Liver (tissue), 9 donors: ENCODE measurements around the gene ACVR2B. TPM values are rescaled to one million over a fixed set of nuclear protein-coding genes. Genes with fewer than 3 reads are reported as not detected.

Experiments used
- DNase-seq: peaks from one replicate; pipeline ENCODE4 v3.0.0-alpha.2; 2017; ENCODE audit warnings: low spot score
- H3K27ac ChIP-seq, 2 donors: one replicate each; pipeline ENCODE4 v1.7.0; 2013; ENCODE audit warnings: inconsistent platforms in 2 of 2, low read length in 2 of 2, control low read depth in 1 of 2, low read depth in 1 of 2, mild to moderate bottlenecking in 1 of 2
- H3K27me3 ChIP-seq, 4 donors: one replicate each; pipeline versions ENCODE4 v1.6.1 to v1.7.0; 2013; ENCODE audit warnings: low read length in 3 of 4, inconsistent platforms in 1 of 4, mild to moderate bottlenecking in 1 of 4, moderate library complexity in 1 of 4; ENCODE audit not compliant: control insufficient read depth in 4 of 4, insufficient read depth in 4 of 4
- H3K36me3 ChIP-seq, 4 donors: one replicate each; pipeline versions ENCODE4 v1.6.1 to v1.7.0; 2013; ENCODE audit warnings: low read length in 3 of 4, mild to moderate bottlenecking in 3 of 4, low read depth in 1 of 4, moderate library complexity in 1 of 4; ENCODE audit not compliant: control insufficient read depth in 4 of 4, insufficient read depth in 3 of 4
- H3K4me1 ChIP-seq, 4 donors: one replicate each; pipeline versions ENCODE4 v1.6.1 to v1.7.0; 2013; ENCODE audit warnings: low read length in 3 of 4, mild to moderate bottlenecking in 3 of 4, moderate library complexity in 1 of 4; ENCODE audit not compliant: control insufficient read depth in 4 of 4, insufficient read depth in 4 of 4
- H3K4me3 ChIP-seq, 3 donors: one replicate each; pipeline versions ENCODE4 v1.6.1 to v1.7.0; 2013; ENCODE audit warnings: low read length in 3 of 3, control low read depth in 1 of 3, low read depth in 1 of 3, mild to moderate bottlenecking in 1 of 3
- H3K9ac ChIP-seq, 2 donors: one replicate each; pipeline ENCODE4 v1.7.0; 2013; ENCODE audit warnings: low read length in 2 of 2, mild to moderate bottlenecking in 2 of 2, moderate library complexity in 2 of 2, control low read depth in 1 of 2, low read depth in 1 of 2
- H3K9me3 ChIP-seq, 4 donors: one replicate each; pipeline versions ENCODE4 v1.6.1 to v1.7.0; 2013; ENCODE audit warnings: low read length in 3 of 4; ENCODE audit not compliant: control insufficient read depth in 4 of 4
- EGR1 ChIP-seq, 2 donors: IDR thresholded peaks; 2 replicates each; pipeline ENCODE4 v1.6.1; 2016 to 2018; ENCODE audit warnings: antibody characterized with exemption in 2 of 2, low read depth in 2 of 2
- FOXA1 ChIP-seq: IDR thresholded peaks from 2 replicates; pipeline ENCODE4 v1.6.1; 2016; ENCODE audit warnings: antibody characterized with exemption
- FOXA2 ChIP-seq: IDR thresholded peaks from 2 replicates; pipeline ENCODE4 v1.6.1; 2016; ENCODE audit warnings: antibody characterized with exemption
- GABPA ChIP-seq, 2 donors: IDR thresholded peaks in 1 of 2; conservative IDR thresholded peaks in 1 of 2; 2 replicates each; pipeline ENCODE4 v1.6.1; 2016; ENCODE audit warnings: antibody characterized with exemption in 2 of 2, mild to moderate bottlenecking in 1 of 2, moderate library complexity in 1 of 2
- HNF4A ChIP-seq, 2 donors: conservative IDR thresholded peaks; 2 replicates each; pipeline ENCODE4 v1.6.1; 2016; ENCODE audit warnings: antibody characterized with exemption in 2 of 2, mild to moderate bottlenecking in 2 of 2
- HNF4G ChIP-seq: IDR thresholded peaks from 2 replicates; pipeline ENCODE4 v1.6.1; 2016; ENCODE audit warnings: antibody characterized with exemption
- JUND ChIP-seq, 2 donors: IDR thresholded peaks; 2 replicates each; pipeline ENCODE4 v1.6.1; 2016; ENCODE audit warnings: antibody characterized with exemption in 2 of 2
- NR2F2 ChIP-seq: IDR thresholded peaks from 2 replicates; pipeline ENCODE4 v1.6.1; 2016; ENCODE audit warnings: antibody characterized with exemption
- RAD21 ChIP-seq, 2 donors: IDR thresholded peaks; 2 replicates each; pipeline ENCODE4 v1.6.1; 2016; ENCODE audit warnings: antibody characterized with exemption in 2 of 2, mild to moderate bottlenecking in 2 of 2
- RXRA ChIP-seq, 2 donors: IDR thresholded peaks; 2 replicates each; pipeline ENCODE4 v1.6.1; 2017 to 2018; ENCODE audit warnings: antibody characterized with exemption in 2 of 2, mild to moderate bottlenecking in 1 of 2
- SP1 ChIP-seq: IDR thresholded peaks from 2 replicates; pipeline ENCODE4 v1.6.1; 2018; ENCODE audit warnings: antibody characterized with exemption, mild to moderate bottlenecking
- TAF1 ChIP-seq: conservative IDR thresholded peaks from 2 replicates; pipeline ENCODE4 v1.6.1; 2016; ENCODE audit warnings: antibody characterized with exemption, mild to moderate bottlenecking
- YY1 ChIP-seq: IDR thresholded peaks from 2 replicates; pipeline ENCODE4 v1.6.1; 2016; ENCODE audit warnings: antibody characterized with exemption, mild to moderate bottlenecking
- WGBS: extraction: QIAGEN DNeasy Blood & Tissue Kit; methylation state at CpG from one replicate; pipeline ENCODE4 v1.1.7; 2013; 5-methylcytosine and 5-hydroxymethylcytosine counted together
- polyA plus RNA-seq, 2 donors: library from polyadenylated mRNA; stranded (reverse) in 1 of 2; unstranded in 1 of 2; fragments of 200-250 nt in 1 of 2; fragments of >200 nt in 1 of 2; fragmentation: Nextera tagmentation in 1 of 2; extraction: Ambion mirVana in 1 of 2; gene quantifications; one replicate each; pipeline versions ENCODE4 v1.2.1 to v1.2.3, GENCODE V29; 2013 to 2015
- total RNA-seq, 2 donors: library from RNA; depleted of rRNA; stranded (reverse); fragments of >200 nt; gene quantifications; one replicate each; pipeline ENCODE4 v1.2.3, GENCODE V29; 2014
- TF ChIP-seq, protein P1 (sequence below): IDR thresholded peaks from 2 replicates; pipeline ENCODE4 v1.6.1; 2016; ENCODE audit warnings: antibody characterized with exemption
- TF ChIP-seq, protein P2 (sequence below): fragments of 150-350 bp; IDR thresholded peaks from 2 replicates; pipeline ENCODE4 v1.5.1; 2017; ENCODE audit warnings: improper control_type of control experiment, low read depth, low read length; ENCODE audit not compliant: missing input control
- TF ChIP-seq, protein P3 (sequence below): IDR thresholded peaks from 2 replicates; pipeline ENCODE4 v1.6.1; 2016; ENCODE audit warnings: antibody characterized with exemption
- TF ChIP-seq, protein P4 (sequence below): IDR thresholded peaks from 2 replicates; pipeline ENCODE4 v1.6.1; 2016; ENCODE audit warnings: antibody characterized with exemption, mild to moderate bottlenecking
- TF ChIP-seq, protein P5 (sequence below): IDR thresholded peaks from 2 replicates; pipeline ENCODE4 v1.6.1; 2016; ENCODE audit warnings: antibody characterized with exemption
- donor health status: healthy.
- donor health status: healthy.
- donor health status: healthy.
- donor health status: healthy.
- donor health status: healthy.

ACVR2B gene
- total and polyA plus RNA-seq, 4 donors = 1.2 to 7.4 (median 4.7) TPM

DNA sequence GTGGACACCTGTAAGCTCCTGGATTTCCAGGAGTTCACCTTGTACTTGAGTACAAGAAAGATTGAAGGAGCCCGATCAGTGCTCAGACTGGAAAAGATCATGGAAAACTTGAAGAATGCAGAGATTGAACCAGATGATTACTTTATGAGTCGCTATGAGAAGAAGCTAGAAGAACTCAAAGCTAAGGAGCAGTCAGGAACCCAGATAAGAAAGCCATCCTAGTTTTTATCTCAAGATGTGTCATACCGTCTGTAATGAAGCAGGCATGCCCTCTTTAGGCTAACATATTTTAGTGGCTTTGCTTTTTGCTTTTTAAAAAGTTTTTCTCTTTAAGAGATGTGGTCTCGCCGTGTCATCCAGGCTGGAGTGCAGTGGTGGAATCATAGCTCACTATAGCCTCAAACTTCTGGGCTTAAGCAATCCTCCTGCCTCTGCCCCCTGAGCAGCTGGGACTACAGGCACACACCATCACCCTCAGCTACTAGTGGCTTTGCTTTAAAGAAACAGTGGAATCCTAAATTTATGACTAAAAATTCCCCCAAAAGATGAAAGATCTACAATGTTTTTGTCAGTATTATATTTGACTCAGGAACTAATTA, 70.5 kb downstream of the ACVR2B start:
- H3K4me1 ChIP-seq = no peaks in the 10 kb centered on the region
- TF ChIP-seq RXRA (IDR thresholded peaks at IDR 0.05) (no peak), NR2F2 (no peak), HNF4A (conservative IDR thresholded peaks at IDR 0.05) (no peak), EGR1 (IDR thresholded peaks at IDR 0.05; ENCODE audit: low read depth in 2 of 2) (no peak), TAF1 (no peak), GABPA (IDR thresholded peaks at IDR 0.05 in 1 of 2, conservative IDR thresholded peaks at IDR 0.05 in 1 of 2) (no peak), JUND (IDR thresholded peaks at IDR 0.05) (no peak), YY1 (no peak), SP1 (no peak), FOXA2 (no peak), FOXA1 (no peak)
- TF ChIP-seq, protein P1, sequence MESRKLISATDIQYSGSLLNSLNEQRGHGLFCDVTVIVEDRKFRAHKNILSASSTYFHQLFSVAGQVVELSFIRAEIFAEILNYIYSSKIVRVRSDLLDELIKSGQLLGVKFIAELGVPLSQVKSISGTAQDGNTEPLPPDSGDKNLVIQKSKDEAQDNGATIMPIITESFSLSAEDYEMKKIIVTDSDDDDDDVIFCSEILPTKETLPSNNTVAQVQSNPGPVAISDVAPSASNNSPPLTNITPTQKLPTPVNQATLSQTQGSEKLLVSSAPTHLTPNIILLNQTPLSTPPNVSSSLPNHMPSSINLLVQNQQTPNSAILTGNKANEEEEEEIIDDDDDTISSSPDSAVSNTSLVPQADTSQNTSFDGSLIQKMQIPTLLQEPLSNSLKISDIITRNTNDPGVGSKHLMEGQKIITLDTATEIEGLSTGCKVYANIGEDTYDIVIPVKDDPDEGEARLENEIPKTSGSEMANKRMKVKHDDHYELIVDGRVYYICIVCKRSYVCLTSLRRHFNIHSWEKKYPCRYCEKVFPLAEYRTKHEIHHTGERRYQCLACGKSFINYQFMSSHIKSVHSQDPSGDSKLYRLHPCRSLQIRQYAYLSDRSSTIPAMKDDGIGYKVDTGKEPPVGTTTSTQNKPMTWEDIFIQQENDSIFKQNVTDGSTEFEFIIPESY = no peak
- TF ChIP-seq, protein P2, sequence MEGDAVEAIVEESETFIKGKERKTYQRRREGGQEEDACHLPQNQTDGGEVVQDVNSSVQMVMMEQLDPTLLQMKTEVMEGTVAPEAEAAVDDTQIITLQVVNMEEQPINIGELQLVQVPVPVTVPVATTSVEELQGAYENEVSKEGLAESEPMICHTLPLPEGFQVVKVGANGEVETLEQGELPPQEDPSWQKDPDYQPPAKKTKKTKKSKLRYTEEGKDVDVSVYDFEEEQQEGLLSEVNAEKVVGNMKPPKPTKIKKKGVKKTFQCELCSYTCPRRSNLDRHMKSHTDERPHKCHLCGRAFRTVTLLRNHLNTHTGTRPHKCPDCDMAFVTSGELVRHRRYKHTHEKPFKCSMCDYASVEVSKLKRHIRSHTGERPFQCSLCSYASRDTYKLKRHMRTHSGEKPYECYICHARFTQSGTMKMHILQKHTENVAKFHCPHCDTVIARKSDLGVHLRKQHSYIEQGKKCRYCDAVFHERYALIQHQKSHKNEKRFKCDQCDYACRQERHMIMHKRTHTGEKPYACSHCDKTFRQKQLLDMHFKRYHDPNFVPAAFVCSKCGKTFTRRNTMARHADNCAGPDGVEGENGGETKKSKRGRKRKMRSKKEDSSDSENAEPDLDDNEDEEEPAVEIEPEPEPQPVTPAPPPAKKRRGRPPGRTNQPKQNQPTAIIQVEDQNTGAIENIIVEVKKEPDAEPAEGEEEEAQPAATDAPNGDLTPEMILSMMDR = no peak
- TF ChIP-seq, protein P3, sequence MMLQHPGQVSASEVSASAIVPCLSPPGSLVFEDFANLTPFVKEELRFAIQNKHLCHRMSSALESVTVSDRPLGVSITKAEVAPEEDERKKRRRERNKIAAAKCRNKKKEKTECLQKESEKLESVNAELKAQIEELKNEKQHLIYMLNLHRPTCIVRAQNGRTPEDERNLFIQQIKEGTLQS = no peak
- no peak overlapping the region for H3K9ac ChIP-seq
- DNase-seq = no peak
- no peaks in the 10 kb centered on the region for H3K9me3 ChIP-seq
- WGBS = 98% methylated on average over 5 of the region's 5 CpGs
- no peaks in the 10 kb centered on the region for H3K27me3 ChIP-seq
- H3K27ac ChIP-seq = no peak overlapping the region
- H3K36me3 ChIP-seq = peaks cover 0 to 7% (median 3%) of the 10 kb centered on the region in 4 donors
- no peak overlapping the region for H3K4me3 ChIP-seq

DNA sequence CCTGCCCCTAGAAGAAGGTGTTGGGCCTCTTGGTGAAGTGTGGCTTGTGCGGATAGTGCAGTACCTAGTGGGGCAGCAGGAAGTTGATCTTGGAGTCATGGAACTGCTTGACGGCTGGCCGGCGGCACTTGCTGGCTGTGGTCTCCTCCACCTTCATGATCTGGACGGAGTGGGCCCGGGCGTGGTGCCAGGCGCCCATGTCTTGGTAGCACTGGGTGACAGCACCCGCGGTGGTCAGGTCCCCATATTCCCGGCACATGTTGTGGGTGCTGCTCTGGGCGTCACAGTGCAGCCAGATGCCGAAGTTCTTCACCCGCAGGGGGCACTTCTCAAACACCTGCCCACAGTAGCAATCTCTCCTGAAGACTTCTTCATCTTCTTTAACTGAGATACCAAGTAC, 73.1 kb downstream of the ACVR2B start:
- DNase-seq = no peak
- no peaks in the 10 kb centered on the region for H3K4me1 ChIP-seq
- H3K4me3 ChIP-seq = no peak overlapping the region
- H3K9ac ChIP-seq = no peak overlapping the region
- no peak overlapping the region for H3K27ac ChIP-seq
- TF ChIP-seq, protein P4, sequence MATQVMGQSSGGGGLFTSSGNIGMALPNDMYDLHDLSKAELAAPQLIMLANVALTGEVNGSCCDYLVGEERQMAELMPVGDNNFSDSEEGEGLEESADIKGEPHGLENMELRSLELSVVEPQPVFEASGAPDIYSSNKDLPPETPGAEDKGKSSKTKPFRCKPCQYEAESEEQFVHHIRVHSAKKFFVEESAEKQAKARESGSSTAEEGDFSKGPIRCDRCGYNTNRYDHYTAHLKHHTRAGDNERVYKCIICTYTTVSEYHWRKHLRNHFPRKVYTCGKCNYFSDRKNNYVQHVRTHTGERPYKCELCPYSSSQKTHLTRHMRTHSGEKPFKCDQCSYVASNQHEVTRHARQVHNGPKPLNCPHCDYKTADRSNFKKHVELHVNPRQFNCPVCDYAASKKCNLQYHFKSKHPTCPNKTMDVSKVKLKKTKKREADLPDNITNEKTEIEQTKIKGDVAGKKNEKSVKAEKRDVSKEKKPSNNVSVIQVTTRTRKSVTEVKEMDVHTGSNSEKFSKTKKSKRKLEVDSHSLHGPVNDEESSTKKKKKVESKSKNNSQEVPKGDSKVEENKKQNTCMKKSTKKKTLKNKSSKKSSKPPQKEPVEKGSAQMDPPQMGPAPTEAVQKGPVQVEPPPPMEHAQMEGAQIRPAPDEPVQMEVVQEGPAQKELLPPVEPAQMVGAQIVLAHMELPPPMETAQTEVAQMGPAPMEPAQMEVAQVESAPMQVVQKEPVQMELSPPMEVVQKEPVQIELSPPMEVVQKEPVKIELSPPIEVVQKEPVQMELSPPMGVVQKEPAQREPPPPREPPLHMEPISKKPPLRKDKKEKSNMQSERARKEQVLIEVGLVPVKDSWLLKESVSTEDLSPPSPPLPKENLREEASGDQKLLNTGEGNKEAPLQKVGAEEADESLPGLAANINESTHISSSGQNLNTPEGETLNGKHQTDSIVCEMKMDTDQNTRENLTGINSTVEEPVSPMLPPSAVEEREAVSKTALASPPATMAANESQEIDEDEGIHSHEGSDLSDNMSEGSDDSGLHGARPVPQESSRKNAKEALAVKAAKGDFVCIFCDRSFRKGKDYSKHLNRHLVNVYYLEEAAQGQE = no peak
- TF ChIP-seq, protein P5, sequence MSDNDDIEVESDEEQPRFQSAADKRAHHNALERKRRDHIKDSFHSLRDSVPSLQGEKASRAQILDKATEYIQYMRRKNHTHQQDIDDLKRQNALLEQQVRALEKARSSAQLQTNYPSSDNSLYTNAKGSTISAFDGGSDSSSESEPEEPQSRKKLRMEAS = no peak
- TF ChIP-seq, protein P2 = no peak
- TF ChIP-seq, protein P1 = no peak
- TF ChIP-seq HNF4G = no peak
- TF ChIP-seq HNF4A (conservative IDR thresholded peaks at IDR 0.05) = no peak
- no peak for TF ChIP-seq FOXA2
- no peak for TF ChIP-seq RXRA (IDR thresholded peaks at IDR 0.05)
- no peak for TF ChIP-seq RAD21 (IDR thresholded peaks at IDR 0.05)
- no peak for TF ChIP-seq GABPA (IDR thresholded peaks at IDR 0.05 in 1 of 2, conservative IDR thresholded peaks at IDR 0.05 in 1 of 2)
- H3K27me3 ChIP-seq = no peaks in the 10 kb centered on the region
- 99% methylated on average over 14 of the region's 14 CpGs for WGBS
- H3K9me3 ChIP-seq = no peaks in the 10 kb centered on the region
- peaks cover 0 to 7% (median 3%) of the 10 kb centered on the region in 4 donors for H3K36me3 ChIP-seq
